SK-N-SH treated with all-trans-retinoic acid at 6 μM for 48 hours (cell line): Measurements from ENCODE around the gene THOP1.

Experiments
- ARNTL ChIP-seq: fragments of 450-650 bp; formaldehyde crosslinking; IDR thresholded peaks from 2 replicates; pipeline ENCODE4 v1.5.0; 2020; ENCODE audit warnings: low read depth, mild to moderate bottlenecking, moderate library complexity, borderline replicate concordance
- CREB5 ChIP-seq: fragments of 250-450 bp; sonication (Bioruptor Pico); IDR thresholded peaks from 2 replicates; pipeline ENCODE4 v1.5.1; 2020; ENCODE audit warnings: low read depth, mild to moderate bottlenecking, moderate library complexity
- CSDC2 ChIP-seq: fragments of 250-450 bp; sonication (Bioruptor Pico); IDR thresholded peaks from 2 replicates; pipeline ENCODE4 v1.5.0; 2020; ENCODE audit warnings: mild to moderate bottlenecking, moderate library complexity
- GLIS3 ChIP-seq: fragments of 250-450 bp; sonication (Bioruptor Pico); IDR thresholded peaks from 2 replicates; pipeline ENCODE4 v1.5.0; 2020; ENCODE audit warnings: mild to moderate bottlenecking, moderate library complexity
- RARB ChIP-seq: fragments of 250-450 bp; sonication (Bioruptor Pico); IDR thresholded peaks from 2 replicates; pipeline ENCODE4 v1.8.0; 2021; ENCODE audit warnings: mild to moderate bottlenecking, moderate library complexity
- TSHZ2 ChIP-seq: fragments of 250-450 bp; sonication (Bioruptor Pico); IDR thresholded peaks from 2 replicates; pipeline ENCODE4 v1.5.0; 2020; ENCODE audit warnings: mild to moderate bottlenecking, moderate library complexity
- ZFP3 ChIP-seq: fragments of 250-450 bp; sonication (Bioruptor Pico); IDR thresholded peaks from 2 replicates; pipeline ENCODE4 v1.5.0; 2020; ENCODE audit warnings: mild to moderate bottlenecking, moderate library complexity
- ZFP30 ChIP-seq: fragments of 450-650 bp; formaldehyde crosslinking; IDR thresholded peaks from 2 replicates; pipeline ENCODE4 v1.5.0; 2022; ENCODE audit warnings: mild to moderate bottlenecking, moderate library complexity
- ZNF565 ChIP-seq: fragments of 450-650 bp; formaldehyde crosslinking; conservative IDR thresholded peaks from 2 replicates; pipeline ENCODE4 v1.5.0; 2020; ENCODE audit warnings: low read depth, mild to moderate bottlenecking, moderate library complexity
- TF ChIP-seq, protein P1 (sequence below): fragments of 250-450 bp; sonication (Bioruptor Pico); IDR thresholded peaks from 2 replicates; pipeline ENCODE4 v1.8.0; 2020; ENCODE audit warnings: mild to moderate bottlenecking, moderate library complexity, borderline replicate concordance

GRCh38 chr19:2774083-2774679 lies 11.1 kb upstream of the THOP1 start:
- TF ChIP-seq ARNTL (CRISPR knock-in tag) (no peak), TSHZ2 (CRISPR knock-in tag) (no peak), ZFP3 (CRISPR knock-in tag) (no peak), GLIS3 (CRISPR knock-in tag) (no peak), CSDC2 (no peak), ZFP30 (CRISPR knock-in tag) (no peak), ZNF565 (CRISPR knock-in tag) (no peak), RARB (CRISPR knock-in tag) (no peak), CREB5 (CRISPR knock-in tag) (no peak)
- TF ChIP-seq, protein P1, sequence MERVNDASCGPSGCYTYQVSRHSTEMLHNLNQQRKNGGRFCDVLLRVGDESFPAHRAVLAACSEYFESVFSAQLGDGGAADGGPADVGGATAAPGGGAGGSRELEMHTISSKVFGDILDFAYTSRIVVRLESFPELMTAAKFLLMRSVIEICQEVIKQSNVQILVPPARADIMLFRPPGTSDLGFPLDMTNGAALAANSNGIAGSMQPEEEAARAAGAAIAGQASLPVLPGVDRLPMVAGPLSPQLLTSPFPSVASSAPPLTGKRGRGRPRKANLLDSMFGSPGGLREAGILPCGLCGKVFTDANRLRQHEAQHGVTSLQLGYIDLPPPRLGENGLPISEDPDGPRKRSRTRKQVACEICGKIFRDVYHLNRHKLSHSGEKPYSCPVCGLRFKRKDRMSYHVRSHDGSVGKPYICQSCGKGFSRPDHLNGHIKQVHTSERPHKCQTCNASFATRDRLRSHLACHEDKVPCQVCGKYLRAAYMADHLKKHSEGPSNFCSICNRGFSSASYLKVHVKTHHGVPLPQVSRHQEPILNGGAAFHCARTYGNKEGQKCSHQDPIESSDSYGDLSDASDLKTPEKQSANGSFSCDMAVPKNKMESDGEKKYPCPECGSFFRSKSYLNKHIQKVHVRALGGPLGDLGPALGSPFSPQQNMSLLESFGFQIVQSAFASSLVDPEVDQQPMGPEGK: no peak
